GM21723 (cell line): Measurements from ENCODE around the gene FAAP20.

ENCODE experiments used
- ATAC-seq: cut with Tn5 transposase; IDR thresholded peaks from one replicate; pipeline ENCODE4 v1.9.1; 2021; ENCODE audit warnings: mild to moderate bottlenecking, moderate library complexity; ENCODE audit not compliant: unreplicated experiment

Gene FAAP20

DNA sequence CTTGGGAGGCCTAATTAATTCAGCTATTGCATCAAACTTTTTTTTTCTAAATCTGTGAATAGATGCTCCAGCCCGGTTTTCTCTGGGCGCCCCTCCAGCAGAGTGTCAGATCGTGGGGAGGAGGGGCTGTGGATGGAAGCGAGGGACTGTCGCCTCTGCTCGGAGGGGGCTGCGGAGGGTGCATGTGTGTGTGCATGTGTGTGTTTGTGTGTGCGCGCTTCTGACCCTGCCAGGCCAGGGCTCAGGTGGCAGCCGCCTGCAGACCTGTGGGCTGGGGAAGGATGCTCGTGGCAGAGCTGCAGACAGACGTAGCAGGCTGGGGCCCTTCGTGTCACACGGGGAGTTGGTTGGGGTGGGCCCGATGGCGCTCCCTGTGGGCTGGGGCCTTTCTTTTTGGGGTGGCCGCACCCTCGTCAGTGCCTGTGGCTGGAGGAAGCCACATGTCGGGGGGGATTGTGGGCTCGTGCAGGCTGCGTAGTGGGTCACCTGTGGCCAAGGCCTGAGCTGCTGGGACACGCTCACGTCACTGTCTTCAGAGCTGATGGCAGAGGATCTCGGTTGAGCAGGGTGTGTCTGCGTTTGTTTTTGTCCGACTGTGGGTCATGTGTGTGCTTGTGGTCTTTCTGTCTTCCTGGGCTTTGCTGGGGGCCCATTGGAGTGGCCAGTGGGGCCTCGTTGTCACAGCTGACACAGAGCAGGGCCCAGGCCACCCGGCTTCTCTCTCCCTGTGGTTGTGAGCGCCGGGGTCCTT is 36.4 kb upstream of the FAAP20 start:
- ATAC-seq: no peak

DNA sequence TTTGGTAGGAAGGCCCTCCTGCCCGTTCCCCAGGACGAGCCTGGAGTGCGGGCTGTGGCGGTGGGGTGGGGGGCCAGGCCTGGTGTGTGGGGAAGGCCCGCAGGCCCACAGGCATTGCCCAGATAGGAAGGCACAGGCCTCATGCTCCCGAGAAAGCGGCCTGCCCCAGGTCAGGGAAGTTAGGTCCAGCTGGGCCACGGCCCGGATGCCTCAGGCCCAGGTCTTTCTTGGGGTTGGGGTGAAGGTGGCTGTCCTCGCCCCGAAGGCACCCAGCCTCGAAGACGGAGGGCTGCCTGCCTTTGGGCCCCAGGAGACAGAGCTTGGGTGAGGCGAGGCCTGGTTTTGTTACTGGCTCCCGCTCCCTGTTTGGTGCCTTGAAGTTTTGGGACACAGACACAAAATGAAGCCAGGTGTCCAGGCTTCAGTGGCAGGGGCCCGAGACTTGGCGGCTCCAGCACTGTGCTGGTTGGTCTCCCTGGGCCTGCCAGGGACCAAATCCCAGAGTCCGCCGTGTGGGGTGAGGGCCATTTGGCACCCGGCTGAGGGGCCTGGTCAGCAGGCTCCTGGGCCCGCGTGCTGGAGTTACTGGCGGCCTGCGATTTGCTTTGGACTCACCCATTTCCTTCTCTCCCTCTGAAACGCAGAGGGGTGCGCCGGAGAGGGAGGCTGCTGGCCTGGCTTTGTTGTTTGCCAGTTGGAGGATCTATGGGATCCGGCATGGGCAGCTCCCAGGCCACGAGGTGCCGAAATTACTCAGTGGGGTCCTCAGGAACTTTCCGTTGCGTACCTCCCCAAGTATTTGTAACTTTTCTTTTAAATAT is 35.5 kb upstream of the FAAP20 start:
- ATAC-seq: no peak

DNA sequence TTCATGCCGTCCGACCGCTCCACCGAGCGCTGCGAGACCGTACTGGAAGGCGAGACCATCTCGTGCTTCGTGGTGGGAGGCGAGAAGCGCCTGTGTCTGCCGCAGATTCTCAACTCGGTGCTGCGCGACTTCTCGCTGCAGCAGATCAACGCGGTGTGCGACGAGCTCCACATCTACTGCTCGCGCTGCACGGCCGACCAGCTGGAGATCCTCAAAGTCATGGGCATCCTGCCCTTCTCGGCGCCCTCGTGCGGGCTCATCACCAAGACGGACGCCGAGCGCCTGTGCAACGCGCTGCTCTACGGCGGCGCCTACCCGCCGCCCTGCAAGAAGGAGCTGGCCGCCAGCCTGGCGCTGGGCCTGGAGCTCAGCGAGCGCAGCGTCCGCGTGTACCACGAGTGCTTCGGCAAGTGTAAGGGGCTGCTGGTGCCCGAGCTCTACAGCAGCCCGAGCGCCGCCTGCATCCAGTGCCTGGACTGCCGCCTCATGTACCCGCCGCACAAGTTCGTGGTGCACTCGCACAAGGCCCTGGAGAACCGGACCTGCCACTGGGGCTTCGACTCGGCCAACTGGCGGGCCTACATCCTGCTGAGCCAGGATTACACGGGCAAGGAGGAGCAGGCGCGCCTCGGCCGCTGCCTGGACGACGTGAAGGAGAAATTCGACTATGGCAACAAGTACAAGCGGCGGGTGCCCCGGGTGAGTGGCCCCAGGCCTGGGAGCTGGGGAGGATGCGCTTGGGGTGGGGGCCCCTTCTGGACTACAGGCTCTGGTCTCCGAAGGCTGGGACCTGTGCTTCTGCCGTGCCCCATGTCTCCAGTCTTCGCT is 34.7 kb upstream of the FAAP20 start:
- no peak for ATAC-seq

GRCh38 chr1:2228694-2229036 is 34.1 kb upstream of the FAAP20 start:
- no peak for ATAC-seq

DNA sequence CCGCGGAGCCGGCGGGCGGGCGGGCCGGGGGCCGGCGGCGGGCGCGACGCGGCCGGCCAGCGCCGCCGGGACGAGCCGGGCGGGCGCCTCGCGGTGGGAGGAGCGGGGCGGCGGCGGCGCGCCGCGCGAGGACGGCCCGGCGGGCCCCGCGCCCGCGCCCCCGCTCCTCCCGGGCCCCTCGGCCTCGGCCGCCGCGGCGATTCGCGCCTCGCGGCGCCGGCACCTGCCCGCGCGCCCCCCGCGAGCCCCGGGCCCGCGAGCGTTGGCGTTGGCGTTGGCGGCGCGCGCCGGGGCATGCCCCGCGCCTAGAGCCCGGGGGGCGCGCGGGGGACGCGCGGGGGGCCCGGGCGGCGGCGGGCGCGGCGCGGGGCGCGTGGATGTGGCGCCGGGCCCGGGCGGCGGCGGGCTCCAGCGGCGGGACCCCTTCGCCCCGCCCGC is 33.6 kb upstream of the FAAP20 start, which contains the start of gene SKI:
Gene SKI, plus strand, starts transcription at position 163 of the 438 bp plus-strand sequence. CDS start 448 bp downstream, outside the sequence.
- ATAC-seq: no peak

DNA sequence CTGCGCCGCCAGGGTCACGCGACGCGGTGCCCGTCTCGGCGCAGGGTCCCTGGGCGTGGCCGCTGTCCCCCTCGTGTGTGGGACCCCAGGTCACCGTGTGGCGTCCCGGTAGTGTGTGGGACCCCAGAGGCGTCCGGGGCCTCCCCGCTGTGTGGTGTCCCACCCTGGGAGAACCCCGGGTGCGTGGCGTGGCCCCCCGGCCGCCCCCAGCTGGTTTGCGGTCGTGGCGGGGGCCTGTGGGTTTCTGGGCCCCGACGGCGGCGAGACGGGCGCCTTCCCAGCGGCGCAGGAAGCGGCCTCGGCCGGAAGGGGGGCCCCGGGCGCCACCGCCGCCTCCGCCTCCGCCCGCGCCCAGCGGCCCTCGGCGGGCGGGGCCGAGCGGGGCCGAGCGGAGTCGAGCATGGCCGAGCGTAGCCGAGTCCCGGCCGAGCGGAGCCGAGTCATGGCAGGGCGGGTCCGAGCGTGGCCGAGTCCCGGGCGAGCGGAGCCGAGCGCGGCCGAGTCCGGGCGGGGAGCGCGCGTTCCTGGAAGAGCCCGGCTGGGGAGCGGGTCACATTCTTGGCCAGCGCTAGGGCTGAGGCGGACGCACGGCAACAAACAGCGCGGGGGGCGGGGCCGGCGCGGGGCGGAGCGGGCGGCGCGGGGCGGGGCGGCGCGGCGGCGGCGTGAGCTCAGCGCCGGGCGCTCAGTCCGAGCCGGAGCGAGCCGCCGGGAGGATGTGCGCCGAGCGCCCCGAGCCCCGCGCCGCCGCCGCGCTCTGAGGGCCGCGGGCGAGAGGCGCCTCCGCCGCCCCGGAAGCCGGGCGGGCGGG is 33.0 kb upstream of the FAAP20 start:
- ATAC-seq: peak; percentile 77

- peak; percentile 5 for ATAC-seq
These were observed 32.2 kb upstream of the FAAP20 start for GRCh38 chr1:2226525-2227345.

- no peak for ATAC-seq
These were observed 30.3 kb upstream of the FAAP20 start for GRCh38 chr1:2224631-2225428.

GRCh38 chr1:2224170-2224584 is 29.6 kb upstream of the FAAP20 start:
- no peak for ATAC-seq

- no peak for ATAC-seq
These were observed 26.7 kb upstream of the FAAP20 start for GRCh38 chr1:2221271-2221670.

GRCh38 chr1:2216767-2217058 is 22.1 kb upstream of the FAAP20 start:
- no peak for ATAC-seq

GRCh38 chr1:2215909-2216766 is 21.6 kb upstream of the FAAP20 start:
- ATAC-seq: no peak

GRCh38 chr1:2215329-2215728 is 20.8 kb upstream of the FAAP20 start:
- ATAC-seq: no peak

GRCh38 chr1:2214541-2215241 is 20.1 kb upstream of the FAAP20 start:
- no peak for ATAC-seq

DNA sequence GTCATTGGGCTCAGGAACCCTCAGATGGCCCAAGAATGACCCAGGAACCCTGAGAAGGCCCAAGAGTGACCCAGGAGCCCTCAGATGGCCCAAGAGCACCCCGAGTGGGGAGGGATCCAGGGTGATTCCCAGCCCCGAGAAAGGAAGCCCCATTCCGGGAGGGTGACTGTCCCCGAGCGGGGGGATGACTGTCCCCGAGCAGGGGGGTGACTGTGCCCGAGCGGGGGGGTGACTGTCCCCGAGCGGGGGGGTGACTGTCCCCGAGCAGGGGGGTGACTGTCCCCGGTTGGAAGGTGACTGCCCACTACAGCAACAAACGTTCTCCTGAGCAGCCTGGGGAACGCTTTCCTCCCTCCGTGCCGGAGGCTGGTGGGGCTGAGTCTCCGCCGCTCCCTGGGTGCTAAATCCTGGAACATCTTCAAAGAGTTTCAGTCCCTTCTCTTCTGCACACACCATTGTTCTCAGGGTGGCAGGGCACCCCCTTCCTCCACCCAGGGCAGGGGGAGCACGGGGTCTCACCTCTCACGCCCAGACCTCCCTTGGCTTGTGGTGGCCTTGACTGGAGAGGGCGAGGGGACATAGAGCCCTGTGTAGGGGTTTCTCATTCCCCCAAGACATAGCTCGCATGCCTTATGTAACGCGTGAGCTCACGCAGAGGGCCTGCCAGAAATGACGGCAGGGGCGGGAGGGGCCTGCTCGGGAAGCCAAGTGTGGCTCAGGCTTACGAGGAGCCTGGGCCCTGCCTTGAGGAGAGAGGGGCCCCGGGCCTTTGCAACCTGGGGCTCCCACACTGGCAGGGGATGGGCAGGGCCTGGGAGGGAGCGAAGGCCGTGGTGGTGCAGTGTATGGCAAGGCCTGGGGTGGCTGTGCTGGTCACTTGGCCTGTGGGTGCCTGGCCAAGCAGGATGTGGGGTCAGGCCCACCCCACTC is 19.3 kb upstream of the FAAP20 start:
- ATAC-seq: no peak
